ENCODE data around the gene ELOVL2.

The ELOVL2 gene

GRCh38 chr6:11042025-11042749 is 1.9 kb downstream of the ELOVL2 start:
- Mint-ChIP-seq H3K27me3 (peaks cover 48% of the 10 kb centered on the region), H3K4me3 (no peak overlapping the region), H3K36me3 (no peaks in the 10 kb centered on the region), H3K27ac (no peak overlapping the region), H3K9me3 (no peaks in the 10 kb centered on the region), H3K4me1 (peaks cover 8% of the 10 kb centered on the region)

GRCh38 chr6:11040134-11040533 is 4.0 kb downstream of the ELOVL2 start:
- H3K27me3 Mint-ChIP-seq = peaks cover 44% of the 10 kb centered on the region
- peaks cover 8% of the 10 kb centered on the region for H3K4me1 Mint-ChIP-seq
- no peak overlapping the region for H3K4me3 Mint-ChIP-seq
- no peaks in the 10 kb centered on the region for H3K36me3 Mint-ChIP-seq
- no peaks in the 10 kb centered on the region for H3K9me3 Mint-ChIP-seq
- H3K27ac Mint-ChIP-seq = no peak overlapping the region

- H3K27ac Mint-ChIP-seq = no peak overlapping the region
- H3K4me3 Mint-ChIP-seq = no peak overlapping the region
- H3K9me3 Mint-ChIP-seq = no peaks in the 10 kb centered on the region
- peaks cover 43% of the 10 kb centered on the region for H3K27me3 Mint-ChIP-seq
- no peaks in the 10 kb centered on the region for H3K36me3 Mint-ChIP-seq
- H3K4me1 Mint-ChIP-seq = peaks cover 4% of the 10 kb centered on the region
Observed at GRCh38 chr6:11039040-11039439, 5.1 kb downstream of the ELOVL2 start.

GRCh38 chr6:11036977-11037430 is 7.1 kb downstream of the ELOVL2 start:
- Mint-ChIP-seq H3K9me3 (no peaks in the 10 kb centered on the region), H3K4me3 (no peak overlapping the region), H3K27me3 (peaks cover 37% of the 10 kb centered on the region), H3K36me3 (no peaks in the 10 kb centered on the region), H3K27ac (no peak overlapping the region), H3K4me1 (no peaks in the 10 kb centered on the region)

- Mint-ChIP-seq H3K4me1 (no peaks in the 10 kb centered on the region), H3K27ac (no peak overlapping the region), H3K36me3 (no peaks in the 10 kb centered on the region), H3K27me3 (peaks cover 34% of the 10 kb centered on the region), H3K4me3 (no peak overlapping the region), H3K9me3 (no peaks in the 10 kb centered on the region)
Observed at GRCh38 chr6:11036351-11036740, 7.8 kb downstream of the ELOVL2 start.

GRCh38 chr6:11035616-11036350 is 8.3 kb downstream of the ELOVL2 start:
- H3K4me1 Mint-ChIP-seq = no peaks in the 10 kb centered on the region
- no peak overlapping the region for H3K27ac Mint-ChIP-seq
- no peaks in the 10 kb centered on the region for H3K36me3 Mint-ChIP-seq
- H3K4me3 Mint-ChIP-seq = no peak overlapping the region
- no peaks in the 10 kb centered on the region for H3K9me3 Mint-ChIP-seq
- H3K27me3 Mint-ChIP-seq = peaks cover 31% of the 10 kb centered on the region

GRCh38 chr6:11033825-11034224 is 10.3 kb downstream of the ELOVL2 start:
- H3K36me3 Mint-ChIP-seq = no peaks in the 10 kb centered on the region
- no peak overlapping the region for H3K27ac Mint-ChIP-seq
- H3K4me3 Mint-ChIP-seq = no peak overlapping the region
- no peaks in the 10 kb centered on the region for H3K9me3 Mint-ChIP-seq
- H3K27me3 Mint-ChIP-seq = peaks cover 36% of the 10 kb centered on the region
- H3K4me1 Mint-ChIP-seq = no peaks in the 10 kb centered on the region

- H3K27ac Mint-ChIP-seq = no peak overlapping the region
- no peak overlapping the region for H3K4me3 Mint-ChIP-seq
- H3K27me3 Mint-ChIP-seq = peaks cover 32% of the 10 kb centered on the region
- no peaks in the 10 kb centered on the region for H3K9me3 Mint-ChIP-seq
- H3K4me1 Mint-ChIP-seq = no peaks in the 10 kb centered on the region
- H3K36me3 Mint-ChIP-seq = no peaks in the 10 kb centered on the region
Observed at GRCh38 chr6:11030904-11031303, 13.2 kb downstream of the ELOVL2 start.

- H3K27me3 Mint-ChIP-seq = peaks cover 26% of the 10 kb centered on the region
- H3K27ac Mint-ChIP-seq = no peak overlapping the region
- H3K36me3 Mint-ChIP-seq = no peaks in the 10 kb centered on the region
- no peak overlapping the region for H3K4me3 Mint-ChIP-seq
- no peaks in the 10 kb centered on the region for H3K9me3 Mint-ChIP-seq
- no peaks in the 10 kb centered on the region for H3K4me1 Mint-ChIP-seq
Observed at GRCh38 chr6:11028959-11029358, 15.1 kb downstream of the ELOVL2 start.

- Mint-ChIP-seq H3K27me3 (peaks cover 24% of the 10 kb centered on the region), H3K36me3 (no peaks in the 10 kb centered on the region), H3K4me1 (no peaks in the 10 kb centered on the region), H3K4me3 (no peak overlapping the region), H3K9me3 (no peaks in the 10 kb centered on the region), H3K27ac (no peak overlapping the region)
Observed at GRCh38 chr6:11027565-11028110, 16.5 kb downstream of the ELOVL2 start.

- H3K27ac Mint-ChIP-seq = no peak overlapping the region
- H3K4me1 Mint-ChIP-seq = no peaks in the 10 kb centered on the region
- H3K4me3 Mint-ChIP-seq = no peak overlapping the region
- H3K36me3 Mint-ChIP-seq = no peaks in the 10 kb centered on the region
- H3K27me3 Mint-ChIP-seq = peaks cover 30% of the 10 kb centered on the region
- no peaks in the 10 kb centered on the region for H3K9me3 Mint-ChIP-seq
Observed at GRCh38 chr6:11025921-11026635, 18.0 kb downstream of the ELOVL2 start.

- no peaks in the 10 kb centered on the region for H3K9me3 Mint-ChIP-seq
- no peak overlapping the region for H3K27ac Mint-ChIP-seq
- no peaks in the 10 kb centered on the region for H3K4me1 Mint-ChIP-seq
- peaks cover 28% of the 10 kb centered on the region for H3K27me3 Mint-ChIP-seq
- no peaks in the 10 kb centered on the region for H3K36me3 Mint-ChIP-seq
- no peak overlapping the region for H3K4me3 Mint-ChIP-seq
Observed at GRCh38 chr6:11025130-11025529, 19.0 kb downstream of the ELOVL2 start.

- Mint-ChIP-seq H3K27me3 (peaks cover 20% of the 10 kb centered on the region), H3K4me3 (no peak overlapping the region), H3K4me1 (no peaks in the 10 kb centered on the region), H3K36me3 (no peaks in the 10 kb centered on the region), H3K9me3 (no peaks in the 10 kb centered on the region), H3K27ac (no peak overlapping the region)
Observed at GRCh38 chr6:11023032-11023431, 21.1 kb downstream of the ELOVL2 start.

GRCh38 chr6:11021714-11022113 is 22.4 kb downstream of the ELOVL2 start:
- Mint-ChIP-seq H3K4me3 (no peak overlapping the region), H3K27me3 (peaks cover 15% of the 10 kb centered on the region), H3K4me1 (no peaks in the 10 kb centered on the region), H3K9me3 (no peaks in the 10 kb centered on the region), H3K27ac (no peak overlapping the region), H3K36me3 (no peaks in the 10 kb centered on the region)

- peaks cover 16% of the 10 kb centered on the region for H3K27me3 Mint-ChIP-seq
- no peak overlapping the region for H3K4me3 Mint-ChIP-seq
- H3K36me3 Mint-ChIP-seq = peaks cover under 1% of the 10 kb centered on the region
- H3K27ac Mint-ChIP-seq = no peak overlapping the region
- no peaks in the 10 kb centered on the region for H3K9me3 Mint-ChIP-seq
- no peaks in the 10 kb centered on the region for H3K4me1 Mint-ChIP-seq
Observed at GRCh38 chr6:11021003-11021402, 23.1 kb downstream of the ELOVL2 start.

GRCh38 chr6:11018225-11018624 is 25.9 kb downstream of the ELOVL2 start:
- H3K4me3 Mint-ChIP-seq = no peak overlapping the region
- H3K36me3 Mint-ChIP-seq = peaks cover 1% of the 10 kb centered on the region

More at GRCh38 chr6:11018225-11018624, 25.9 kb downstream of the ELOVL2 start:
- no peaks in the 10 kb centered on the region for H3K9me3 Mint-ChIP-seq
- H3K27ac Mint-ChIP-seq = no peak overlapping the region
- peaks cover 16% of the 10 kb centered on the region for H3K27me3 Mint-ChIP-seq
- no peaks in the 10 kb centered on the region for H3K4me1 Mint-ChIP-seq
